HCT116 (cell line): ENCODE results near the gene SNCAIP. TPM values are rescaled to one million over a fixed set of nuclear protein-coding genes. Genes with fewer than 3 reads are reported as not detected.

Experiments used
- ATAC-seq: fragments of 200-7000 bp; cut with Tn5 transposase; 2 replicates; pipeline ENCODE4 v1.9.1; 2020; ENCODE audit warnings: mild to moderate bottlenecking, moderate library complexity
- BruUV-seq: library from RNA; stranded (reverse); fragments of 400-500 nt; replicated peaks from 2 replicates; lab custom pipeline; 2021; lab: Mats Ljungman, UMichigan
- CTCF ChIA-PET: fragments of 300-600 bp; sonication (Branson Sonifier 250); formaldehyde crosslinking; loops from one replicate; lab custom pipeline; 2021; ENCODE audit warnings: antibody characterized with exemption; lab: Charles Lee
- POLR2A ChIA-PET: fragments of 300-600, 350-600 bp; sonication (Branson Sonifier 250); formaldehyde crosslinking; loops from one replicate; lab custom pipeline; 2021; ENCODE audit warnings: antibody characterized with exemption; lab: Charles Lee
- RAD21 ChIA-PET, 2 experiments: fragments of 300-600 bp; sonication (Branson Sonifier 250); formaldehyde crosslinking; loops; one replicate each; lab custom pipeline; 2023; ENCODE audit warnings: low total read pairs in 2 of 2; ENCODE audit not compliant: uncharacterized antibody in 2 of 2, unreplicated experiment in 2 of 2, low non-redundant PET in 1 of 2; lab: Charles Lee
- DNase-seq: peaks from one replicate; pipeline ENCODE4 v3.0.0-alpha.2; 2010; ENCODE audit warnings: low read depth, low spot score
- H2AFZ ChIP-seq: fragments of 200-600 bp; shearing (Covaris generic), sonication (generic); 2 replicates; pipeline ENCODE4 v1.6.1; 2017; ENCODE audit warnings: low read depth, mixed run types, mixed read lengths, antibody characterized with exemption, low read length; ENCODE audit not compliant: poor library complexity, severe bottlenecking
- H3K27ac ChIP-seq: 2 replicates; pipeline ENCODE4 v1.5.1; 2012; ENCODE audit warnings: low read depth, low read length
- H3K27me3 ChIP-seq: fragments of 200-600 bp; sonication (generic); 2 replicates; pipeline ENCODE4 v1.6.1; 2016; ENCODE audit warnings: mixed run types, low read length, mixed read lengths; ENCODE audit not compliant: insufficient read depth
- H3K36me3 ChIP-seq, 2 experiments: fragments of 200-500 bp in 1 of 2; fragments of 200-600 bp in 1 of 2; sonication (Bioruptor generic) in 1 of 2; sonication (generic) in 1 of 2; 2 replicates each; pipeline versions ENCODE4 v1.5.1 to v1.6.1; 2014 to 2016; ENCODE audit warnings: low read length in 2 of 2, inconsistent platforms in 1 of 2, mixed read lengths in 1 of 2, mixed run types in 1 of 2; ENCODE audit not compliant: insufficient read depth in 2 of 2, control insufficient read depth in 1 of 2
- H3K4me1 ChIP-seq, 2 experiments: fragments of 200-600 bp in 1 of 2; sonication (generic) in 1 of 2; 2 replicates each; pipeline versions ENCODE4 v1.5.1 to v1.6.1; 2012 to 2017; ENCODE audit warnings: low read length in 2 of 2, inconsistent platforms in 1 of 2, mild to moderate bottlenecking in 1 of 2, mixed read lengths in 1 of 2, mixed run types in 1 of 2, moderate library complexity in 1 of 2; ENCODE audit not compliant: insufficient read depth in 2 of 2, control insufficient read depth in 1 of 2
- H3K4me2 ChIP-seq: fragments of 200-600 bp; sonication (generic); 2 replicates; pipeline ENCODE4 v1.6.1; 2017; ENCODE audit warnings: mixed run types, low read length, mixed read lengths
- H3K4me3 ChIP-seq, 2 experiments: fragments of 200-600 bp in 1 of 2; sonication (generic) in 1 of 2; replicated peaks in 1 of 2; 2 replicates each; pipeline ENCODE4 v1.5.1; 2011 to 2016; ENCODE audit warnings: low read length in 2 of 2, control low read depth in 1 of 2, low read depth in 1 of 2, mild to moderate bottlenecking in 1 of 2, mixed read lengths in 1 of 2, mixed run types in 1 of 2
- H3K79me2 ChIP-seq: fragments of 200-600 bp; sonication (generic); 2 replicates; pipeline ENCODE4 v1.6.1; 2017; ENCODE audit warnings: mild to moderate bottlenecking, mixed run types, low read length, moderate library complexity, mixed read lengths; ENCODE audit not compliant: insufficient read depth
- H3K9ac ChIP-seq: fragments of 200-600 bp; sonication (generic); 2 replicates; pipeline ENCODE4 v1.6.1; 2016; ENCODE audit warnings: low read length, mixed read lengths
- H3K9me2 ChIP-seq: fragments of 200-600 bp; sonication (generic), shearing (Covaris generic); 2 replicates; pipeline ENCODE4 v1.6.1; 2017; ENCODE audit warnings: mixed run types, mild to moderate bottlenecking, moderate library complexity; ENCODE audit not compliant: insufficient read depth
- H3K9me3 ChIP-seq, 2 experiments: fragments of 200-500 bp in 1 of 2; fragments of 200-600 bp in 1 of 2; sonication (Bioruptor generic) in 1 of 2; sonication (generic) in 1 of 2; 2 replicates each; pipeline ENCODE4 v1.6.1; 2014 to 2017; ENCODE audit warnings: low read length in 2 of 2, mixed read lengths in 2 of 2, inconsistent platforms in 1 of 2, low read depth in 1 of 2, mild to moderate bottlenecking in 1 of 2, mixed run types in 1 of 2, moderate library complexity in 1 of 2; ENCODE audit not compliant: control insufficient read depth in 1 of 2, insufficient read depth in 1 of 2
- H4K20me1 ChIP-seq: fragments of 200-600 bp; sonication (generic), shearing (Covaris generic); 2 replicates; pipeline ENCODE4 v1.6.1; 2017; ENCODE audit warnings: mixed run types, mild to moderate bottlenecking, moderate library complexity; ENCODE audit not compliant: insufficient read depth
- CEBPB ChIP-seq: IDR thresholded peaks from 2 replicates; pipeline ENCODE4 v1.6.1; 2012; ENCODE audit warnings: low read depth
- EGR1 ChIP-seq: IDR thresholded peaks from 2 replicates; pipeline ENCODE4 v1.6.1; 2012; ENCODE audit warnings: low read depth
- JUND ChIP-seq: IDR thresholded peaks from 2 replicates; pipeline ENCODE4 v1.6.1; 2012
- POLR2AphosphoS5 ChIP-seq: IDR thresholded peaks from 2 replicates; pipeline ENCODE4 v1.6.1; 2011; ENCODE audit warnings: mild to moderate bottlenecking, low read depth, low read length, moderate library complexity
- SP1 ChIP-seq: IDR thresholded peaks from 2 replicates; pipeline ENCODE4 v1.6.1; 2012; ENCODE audit warnings: low read depth
- YY1 ChIP-seq: IDR thresholded peaks from 2 replicates; pipeline ENCODE4 v1.6.1; 2011; ENCODE audit warnings: low read length, low read depth, moderate library complexity, mild to moderate bottlenecking; ENCODE audit not compliant: insufficient replicate concordance; ENCODE audit errors: extremely low read depth
- ZFX ChIP-seq: fragments of 450-650 bp; IDR thresholded peaks from 2 replicates; pipeline ENCODE4 v1.6.1; 2017
- intact Hi-C: fragments of 100-400 bp; cut with micrococcal nuclease; formaldehyde crosslinking; loops from 2 replicates; pipeline ENCODE4 v1.10.0; 2022
- total RNA-seq: library from RNA; stranded (reverse); gene quantifications from one replicate; pipeline ENCODE4 v1.2.1, GENCODE V29; 2021; ENCODE audit not compliant: unreplicated experiment
- TF ChIP-seq, protein P1 (sequence below): IDR thresholded peaks from 2 replicates; pipeline ENCODE4 v1.6.1; 2012
- TF ChIP-seq, protein P2 (sequence below): IDR thresholded peaks from 2 replicates; pipeline ENCODE4 v1.6.1; 2012
- TF ChIP-seq, protein P3 (sequence below), 3 experiments: fragments of 200-600 bp in 1 of 3; sonication (generic) in 1 of 3; IDR thresholded peaks in 2 of 3; conservative IDR thresholded peaks in 1 of 3; 2 replicates each; pipeline ENCODE4 v1.5.1; 2012 to 2017; ENCODE audit warnings: low read depth in 2 of 3, low read length in 2 of 3, antibody characterized with exemption in 1 of 3, borderline replicate concordance in 1 of 3, control low read depth in 1 of 3, mild to moderate bottlenecking in 1 of 3, mixed read lengths in 1 of 3, mixed run types in 1 of 3, moderate library complexity in 1 of 3; ENCODE audit not compliant: insufficient read depth in 1 of 3

Gene SNCAIP
- total RNA-seq, 1 experiment from 2014 or later: not detected

DNA sequence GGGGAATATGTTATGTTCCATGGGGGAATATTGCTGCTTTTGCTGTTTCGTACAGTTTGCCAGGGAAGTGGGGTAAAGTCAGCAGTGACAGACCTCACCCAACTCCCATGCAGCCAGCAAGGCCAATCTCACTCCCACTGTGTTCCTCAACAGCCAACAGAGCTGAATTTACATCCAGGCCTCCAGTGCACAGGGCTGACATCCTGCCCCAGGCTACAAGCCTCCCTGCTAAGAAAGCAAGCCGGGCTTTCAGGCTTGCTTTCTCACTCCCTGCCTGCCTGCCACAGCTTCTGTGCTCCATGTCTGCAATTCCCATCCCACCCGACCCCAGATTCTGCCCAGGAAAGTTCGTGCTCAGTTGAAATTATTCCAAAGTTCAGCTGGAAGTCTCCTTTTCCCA, 25.5 kb upstream of the SNCAIP start:
- Histone ChIP-seq H2AFZ (no peak overlapping the region), H3K9me3 (no peaks in the 10 kb centered on the region), H3K79me2 (no peaks in the 10 kb centered on the region), H3K4me1 (no peaks in the 10 kb centered on the region), H3K27me3 (no peaks in the 10 kb centered on the region), H3K27ac (no peak overlapping the region), H3K9ac (no peak overlapping the region), H3K4me3 (no peak overlapping the region), H4K20me1 (no peaks in the 10 kb centered on the region), H3K9me2 (no peaks in the 10 kb centered on the region), H3K36me3 (no peaks in the 10 kb centered on the region), H3K4me2 (no peak overlapping the region)
- RAD21 ChIA-PET: no interaction called here
- no TSS peak for BruUV-seq
- CTCF ChIA-PET: no interaction called here
- intact Hi-C loops: no loop called here
- no peak for ATAC-seq
- TF ChIP-seq ZFX (no peak), SP1 (no peak), EGR1 (no peak), CEBPB (no peak), POLR2AphosphoS5 (no peak), YY1 (no peak), JUND (no peak)
- TF ChIP-seq, protein P1, sequence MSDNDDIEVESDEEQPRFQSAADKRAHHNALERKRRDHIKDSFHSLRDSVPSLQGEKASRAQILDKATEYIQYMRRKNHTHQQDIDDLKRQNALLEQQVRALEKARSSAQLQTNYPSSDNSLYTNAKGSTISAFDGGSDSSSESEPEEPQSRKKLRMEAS: no peak
- TF ChIP-seq, protein P2, sequence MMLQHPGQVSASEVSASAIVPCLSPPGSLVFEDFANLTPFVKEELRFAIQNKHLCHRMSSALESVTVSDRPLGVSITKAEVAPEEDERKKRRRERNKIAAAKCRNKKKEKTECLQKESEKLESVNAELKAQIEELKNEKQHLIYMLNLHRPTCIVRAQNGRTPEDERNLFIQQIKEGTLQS: no peak
- TF ChIP-seq, protein P3, sequence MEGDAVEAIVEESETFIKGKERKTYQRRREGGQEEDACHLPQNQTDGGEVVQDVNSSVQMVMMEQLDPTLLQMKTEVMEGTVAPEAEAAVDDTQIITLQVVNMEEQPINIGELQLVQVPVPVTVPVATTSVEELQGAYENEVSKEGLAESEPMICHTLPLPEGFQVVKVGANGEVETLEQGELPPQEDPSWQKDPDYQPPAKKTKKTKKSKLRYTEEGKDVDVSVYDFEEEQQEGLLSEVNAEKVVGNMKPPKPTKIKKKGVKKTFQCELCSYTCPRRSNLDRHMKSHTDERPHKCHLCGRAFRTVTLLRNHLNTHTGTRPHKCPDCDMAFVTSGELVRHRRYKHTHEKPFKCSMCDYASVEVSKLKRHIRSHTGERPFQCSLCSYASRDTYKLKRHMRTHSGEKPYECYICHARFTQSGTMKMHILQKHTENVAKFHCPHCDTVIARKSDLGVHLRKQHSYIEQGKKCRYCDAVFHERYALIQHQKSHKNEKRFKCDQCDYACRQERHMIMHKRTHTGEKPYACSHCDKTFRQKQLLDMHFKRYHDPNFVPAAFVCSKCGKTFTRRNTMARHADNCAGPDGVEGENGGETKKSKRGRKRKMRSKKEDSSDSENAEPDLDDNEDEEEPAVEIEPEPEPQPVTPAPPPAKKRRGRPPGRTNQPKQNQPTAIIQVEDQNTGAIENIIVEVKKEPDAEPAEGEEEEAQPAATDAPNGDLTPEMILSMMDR (IDR thresholded peaks at IDR 0.05 in 2 of 3, conservative IDR thresholded peaks at IDR 0.05 in 1 of 3; ENCODE audit: borderline replicate concordance in 1 of 3, insufficient read depth in 1 of 3, low read depth in 2 of 3, low read length in 2 of 3): no peak
- POLR2A ChIA-PET: no interaction called here
- DNase-seq: no peak
